Heart left ventricle (tissue), 16 donors: ENCODE measurements around the gene GPX2. TPM values are rescaled to one million over a fixed set of nuclear protein-coding genes. Genes with fewer than 3 reads are reported as not detected.

Experiments used
- ATAC-seq, 4 donors: fragments of 200-7000 bp; cut with Tn5 transposase; one replicate each; pipeline ENCODE4 v1.9.1; 2020 to 2022; ENCODE audit warnings: moderate library complexity in 4 of 4, mild to moderate bottlenecking in 3 of 4, moderate number of reproducible peaks in 1 of 4
- DNase-seq, 5 donors: peaks; one replicate each; pipeline ENCODE4 v3.0.0-alpha.2; 2020
- H3K27ac ChIP-seq, 12 donors: fragments of 200-600 bp; sonication (generic) in 4 of 12; one replicate each; pipeline versions ENCODE4 v1.5.0 to v1.8.0; 2016 to 2022; ENCODE audit warnings: mild to moderate bottlenecking in 2 of 12
- H3K27me3 ChIP-seq, 9 donors: fragments of 200-600 bp; sonication (generic) in 2 of 9; one replicate each; pipeline versions ENCODE4 v1.5.1 to v1.8.0; 2016 to 2022; ENCODE audit warnings: mild to moderate bottlenecking in 3 of 9
- H3K36me3 ChIP-seq, 9 donors: fragments of 200-600 bp; sonication (generic) in 2 of 9; one replicate each; pipeline versions ENCODE4 v1.5.0 to v1.8.0; 2018 to 2022; ENCODE audit warnings: mild to moderate bottlenecking in 2 of 9
- H3K4me1 ChIP-seq, 12 donors: fragments of 200-600 bp; sonication (generic) in 4 of 12; one replicate each; pipeline versions ENCODE4 v1.5.0 to v1.8.0; 2016 to 2022; ENCODE audit warnings: mild to moderate bottlenecking in 3 of 12
- H3K4me3 ChIP-seq, 12 donors: fragments of 200-600 bp; sonication (generic) in 4 of 12; one replicate each; pipeline versions ENCODE4 v1.5.0 to v1.8.0; 2017 to 2022; ENCODE audit warnings: mild to moderate bottlenecking in 9 of 12, moderate library complexity in 4 of 12
- H3K9me3 ChIP-seq, 12 donors: fragments of 200-600 bp; sonication (generic) in 4 of 12; one replicate each; pipeline versions ENCODE4 v1.5.0 to v1.8.0; 2016 to 2022; ENCODE audit warnings: mild to moderate bottlenecking in 1 of 12
- CTCF ChIP-seq, 12 donors: fragments of 200-600 bp; sonication (generic) in 4 of 12; IDR thresholded peaks; one replicate each; pipeline versions ENCODE4 v1.5.0 to v1.8.0; 2018 to 2022; ENCODE audit warnings: antibody characterized with exemption in 12 of 12, mild to moderate bottlenecking in 5 of 12
- POLR2A ChIP-seq, 2 donors: fragments of 450-650 bp; IDR thresholded peaks; one replicate each; pipeline ENCODE4 v1.6.1; 2017; ENCODE audit warnings: antibody characterized with exemption in 2 of 2, mild to moderate bottlenecking in 2 of 2, moderate library complexity in 2 of 2
- WGBS, 4 donors: extraction: QIAGEN DNeasy Blood & Tissue Kit in 2 of 4; methylation state at CpG; one replicate each; pipeline versions ENCODE4 v1.1.5 to v1.1.7; 2013 to 2018; 5-methylcytosine and 5-hydroxymethylcytosine counted together
- intact Hi-C, 10 donors: fragments of 100-400 bp; cut with DNase I; formaldehyde crosslinking; loops; one replicate each; pipeline versions ENCODE4 v1.11.1 to v1.14.2; 2022
- polyA plus RNA-seq, 2 donors: library from polyadenylated mRNA; stranded (reverse); fragments of 200-250 nt; gene quantifications; one replicate each; pipeline ENCODE4 v1.2.3, GENCODE V29; 2013
- total RNA-seq, 9 donors: library from RNA; depleted of rRNA in 2 of 9; stranded (reverse); fragments of >200 nt in 2 of 9; fragmentation: NEBNext Ultra II Directional in 3 of 9; extraction: Animal tissue kit (Norgen Biotek cat#: 25700) in 3 of 9; gene quantifications; one replicate each; pipeline versions ENCODE4 v1.1.0 to v1.2.4, GENCODE V29; 2016 to 2023
- donor health status: ischemic (EF 13 %, LVEDD 7.1; RV severe dilation, severe dysfunction).
- donor health status: healthy with polysubstance abuse.
- donor health status: DM: no; HTN: yes; CAD: no.
- donor health status: DM: no; HTN: no; CAD: no.
- donor health status: ischemic (EF 25% LVEDD 6.9; RV normal size, moderate dysfunction).
- donor health status: ischemic (EF 25% LVEDD 5.7; RV mildly dilated, moderate dysfunction).
- donor health status: healthy.
- donor health status: DM: yes; HTN: yes; CAD: no.
- donor health status: ischemic (EF 35%, LVEDD 5.7; RV mildly dilated, moderate dysfunction).
- donor health status: nonischemic (EF 11% LVEDD 7.7; RV severe dilation, severe dysfunction).
- donor health status: DM: yes; HTN: yes; CAD: no.
- donor health status: PGD.
- donor health status: ischemic (EF 29% LVEDD 5.4; RV normal size, mild dysfunction).
- donor health status: nonischemic (EF 23%, LVEDD 6.1; RV moderate dilation, normal function).

Gene GPX2
- total and polyA plus RNA-seq, 11 donors = 0.26 TPM; not detected in 10

GRCh38 chr14:64974563-64974962 is 32.0 kb upstream of the GPX2 start:
- H3K4me3 ChIP-seq = no peak overlapping the region
- TF ChIP-seq POLR2A (IDR thresholded peaks at IDR 0.05) (no peak), CTCF (IDR thresholded peaks at IDR 0.05) (no peak)
- ATAC-seq (no peak), DNase-seq (no peak)
- H3K4me1 ChIP-seq = peaks cover 0 to 22% (median 9%) of the 10 kb centered on the region in 12 donors
- H3K27ac ChIP-seq = no peak overlapping the region
- intact Hi-C loops = loop anchor here in 1 of 10 donors (10.0 kb wide), 1 partner anchor 170 kb away; no protein-coding TSS in a partner anchor
- H3K36me3 ChIP-seq = no peaks in the 10 kb centered on the region
- H3K27me3 ChIP-seq = no peaks in the 10 kb centered on the region
- WGBS, 4 donors = 59 to 66% (median 64%) methylated on average over 8 of the region's 8 CpGs
- H3K9me3 ChIP-seq = no peaks in the 10 kb centered on the region

- Histone ChIP-seq H3K27ac (no peak overlapping the region), H3K27me3 (no peaks in the 10 kb centered on the region), H3K4me1 (peaks cover 0 to 22% (median 9%) of the 10 kb centered on the region in 12 donors), H3K4me3 (no peak overlapping the region), H3K36me3 (no peaks in the 10 kb centered on the region), H3K9me3 (no peaks in the 10 kb centered on the region)
- TF ChIP-seq POLR2A (IDR thresholded peaks at IDR 0.05) (no peak), CTCF (IDR thresholded peaks at IDR 0.05) (no peak)
- WGBS, 4 donors = 94 to 97% (median 96%) methylated on average over 9 of the region's 9 CpGs
- ATAC-seq (no peak), DNase-seq (no peak)
- intact Hi-C loops = loop anchor here in 1 of 10 donors (10.0 kb wide), 1 partner anchor 169 kb away; no protein-coding TSS in a partner anchor
Measured at GRCh38 chr14:64973826-64974225, 31.3 kb upstream of the GPX2 start.

- Histone ChIP-seq H3K4me3 (peak overlapping the region in 2 of 12 donors; percentile 78 to 89), H3K36me3 (no peaks in the 10 kb centered on the region), H3K27ac (no peak overlapping the region), H3K27me3 (no peaks in the 10 kb centered on the region), H3K4me1 (peaks cover 0 to 22% (median 9%) of the 10 kb centered on the region in 12 donors), H3K9me3 (no peaks in the 10 kb centered on the region)
- DNase-seq = no peak
- intact Hi-C loops = loop anchor here in 1 of 10 donors (10.0 kb wide), 1 partner anchor 168 kb away; no protein-coding TSS in a partner anchor
- WGBS, 4 donors = 78 to 89% (median 80%) methylated on average over 8 of the region's 8 CpGs
- no peak for ATAC-seq
- TF ChIP-seq POLR2A (IDR thresholded peaks at IDR 0.05) = no peak
- TF ChIP-seq CTCF (IDR thresholded peaks at IDR 0.05) = no peak
Measured at GRCh38 chr14:64973026-64973442, 30.5 kb upstream of the GPX2 start.

GRCh38 chr14:64971943-64972791 is 29.6 kb upstream of the GPX2 start, which contains the start of gene RAB15:
RAB15 (minus strand) TSS chr14:64972336; CDS start chr14:64972076, 260 bp downstream.
- intact Hi-C loops = loop anchor here in 1 of 10 donors (10.0 kb wide), 1 partner anchor 167 kb away; no protein-coding TSS in a partner anchor
- Histone ChIP-seq H3K27me3 (no peaks in the 10 kb centered on the region), H3K4me3 (peak within 1 kb of the TSS; percentile 60 to 89 (median 75)), H3K9me3 (no peaks in the 10 kb centered on the region), H3K27ac (peak within 1 kb of the TSS in 3 of 12 donors; percentile 25 to 39 (median 28)), H3K36me3 (no peaks in the 10 kb centered on the region), H3K4me1 (peaks cover 0 to 22% (median 9%) of the 10 kb centered on the region in 12 donors)
- 1 to 4% (median 2%) methylated on average over 20 to 96 of the region's 96 CpGs for WGBS, 4 donors
- ATAC-seq (peak; percentile 15 to 81 (median 70)), DNase-seq (peak; percentile 31 to 64 (median 36))
- TF ChIP-seq POLR2A (IDR thresholded peaks at IDR 0.05) (no peak), CTCF (IDR thresholded peaks at IDR 0.05) (peak in 1 of 12 donors; percentile 6)
